ENCODE data around the gene KANSL1L. TPM values are rescaled to one million over a fixed set of nuclear protein-coding genes. Genes with fewer than 3 reads are reported as not detected.

KANSL1L gene, protein sequence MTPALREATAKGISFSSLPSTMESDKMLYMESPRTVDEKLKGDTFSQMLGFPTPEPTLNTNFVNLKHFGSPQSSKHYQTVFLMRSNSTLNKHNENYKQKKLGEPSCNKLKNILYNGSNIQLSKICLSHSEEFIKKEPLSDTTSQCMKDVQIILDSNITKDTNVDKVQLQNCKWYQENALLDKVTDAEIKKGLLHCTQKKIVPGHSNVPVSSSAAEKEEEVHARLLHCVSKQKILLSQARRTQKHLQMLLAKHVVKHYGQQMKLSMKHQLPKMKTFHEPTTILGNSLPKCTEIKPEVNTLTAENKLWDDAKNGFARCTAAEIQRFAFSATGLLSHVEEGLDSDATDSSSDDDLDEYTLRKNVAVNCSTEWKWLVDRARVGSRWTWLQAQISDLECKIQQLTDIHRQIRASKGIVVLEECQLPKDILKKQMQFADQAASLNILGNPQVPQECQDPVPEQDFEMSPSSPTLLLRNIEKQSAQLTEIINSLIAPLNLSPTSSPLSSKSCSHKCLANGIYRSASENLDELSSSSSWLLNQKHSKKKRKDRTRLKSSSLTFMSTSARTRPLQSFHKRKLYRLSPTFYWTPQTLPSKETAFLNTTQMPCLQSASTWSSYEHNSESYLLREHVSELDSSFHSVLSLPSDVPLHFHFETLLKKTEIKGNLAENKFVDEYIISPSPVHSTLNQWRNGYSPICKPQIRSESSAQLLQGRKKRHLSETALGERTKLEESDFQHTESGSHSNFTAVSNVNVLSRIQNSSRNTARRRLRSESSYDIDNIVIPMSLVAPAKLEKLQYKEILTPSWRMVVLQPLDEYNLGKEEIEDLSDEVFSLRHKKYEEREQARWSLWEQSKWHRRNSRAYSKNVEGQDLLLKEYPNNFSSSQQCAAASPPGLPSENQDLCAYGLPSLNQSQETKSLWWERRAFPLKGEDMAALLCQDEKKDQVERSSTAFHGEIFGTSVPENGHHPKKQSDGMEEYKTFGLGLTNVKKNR
- 17.7 and 32.9 TPM in 2 replicates for total RNA-seq (2014; rRNA removed; shearing (Covaris generic))

DNA sequence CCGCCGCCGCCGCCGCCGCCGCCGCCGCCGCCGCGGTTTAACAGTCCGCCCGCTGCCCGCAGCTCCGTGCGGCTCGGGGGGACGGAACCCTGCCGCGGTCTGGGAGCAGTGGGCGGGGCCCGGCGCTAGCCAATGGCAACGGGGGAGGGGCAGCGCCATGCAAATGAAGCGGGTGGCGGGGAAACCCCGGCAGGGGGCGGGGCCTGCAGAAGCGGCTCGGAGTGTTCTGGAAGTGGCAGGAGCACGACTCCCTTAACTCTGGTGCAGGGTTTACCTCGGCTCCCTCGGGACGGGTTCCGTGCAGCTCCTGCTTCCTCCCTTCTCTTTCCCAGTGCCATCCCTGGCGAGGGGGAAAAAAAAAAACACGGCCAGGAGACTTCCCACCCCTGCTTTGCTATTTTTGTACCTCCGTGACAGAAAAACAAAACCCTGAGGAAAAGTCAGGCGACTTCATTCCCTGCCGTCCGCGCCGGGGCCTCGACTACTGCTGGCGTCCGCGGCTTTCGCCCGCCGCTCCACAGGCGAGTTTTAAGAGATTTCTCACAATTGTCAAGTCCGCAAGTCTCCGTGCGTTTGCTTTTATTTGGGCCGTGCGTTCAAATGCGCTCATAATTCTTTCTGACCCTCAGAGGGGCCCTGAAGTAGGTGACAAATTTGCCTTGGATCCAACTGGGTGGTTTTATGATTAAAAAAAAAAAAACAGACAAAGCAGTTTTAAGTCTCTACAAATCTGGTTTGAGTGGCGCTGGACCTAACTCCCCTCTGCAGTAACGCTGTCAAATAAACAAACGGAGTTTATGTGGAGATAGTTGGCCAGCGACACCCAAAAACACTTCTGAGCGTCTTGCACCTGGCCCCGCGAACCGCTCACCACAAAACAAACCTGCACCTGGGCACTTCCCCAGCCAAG, at the start of gene KANSL1L:
TSS of gene KANSL1L (minus strand) at position 101 of the 910 bp plus-strand sequence. CDS start 16,827 bp downstream, outside the sequence.
- Histone ChIP-seq H3K9me3 (replicated peaks) (no peaks in the 10 kb centered on the region), H3K4me1 (replicated peaks) (peaks cover 25% of the 10 kb centered on the region), H3K27me3 (replicated peaks) (no peaks in the 10 kb centered on the region), H3K36me3 (no peaks in the 10 kb centered on the region), H3K4me3 (peak within 1 kb of the TSS; percentile 90), H3K27ac (peak within 1 kb of the TSS; percentile 99)
- DNase-seq (ENCODE audit: low read depth in 1 of 2, low spot score in 2 of 2) = peak; percentile 92 to 98

DNA sequence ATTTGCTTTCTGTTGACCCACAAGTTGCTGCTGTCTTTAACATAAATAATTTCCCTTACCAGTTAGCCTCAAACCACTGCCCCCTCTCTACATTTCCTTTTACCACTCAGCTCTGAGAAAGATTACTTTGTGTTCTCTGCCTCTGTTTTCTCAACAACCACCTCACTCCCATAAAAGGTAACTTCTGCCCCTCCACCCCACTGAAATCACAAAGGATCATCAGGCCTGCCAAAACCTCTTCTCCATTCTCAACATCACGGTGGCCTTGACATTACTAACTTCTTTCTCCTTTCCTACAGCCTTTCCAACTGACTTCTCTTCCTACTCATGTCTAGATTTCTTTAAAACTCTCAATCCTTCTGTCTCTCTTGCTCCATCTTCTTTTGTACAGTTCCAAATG, 43.9 kb upstream of the KANSL1L start:
- Histone ChIP-seq H3K9me3 (replicated peaks) (no peaks in the 10 kb centered on the region), H3K27me3 (replicated peaks) (peaks cover under 1% of the 10 kb centered on the region; the same call in 1 of the 2 replicates), H3K27ac (no peak overlapping the region), H3K4me3 (no peak overlapping the region), H3K36me3 (no peaks in the 10 kb centered on the region), H3K4me1 (replicated peaks) (no peaks in the 10 kb centered on the region)
- no peak for DNase-seq (ENCODE audit: low read depth in 1 of 2, low spot score in 2 of 2)

DNA sequence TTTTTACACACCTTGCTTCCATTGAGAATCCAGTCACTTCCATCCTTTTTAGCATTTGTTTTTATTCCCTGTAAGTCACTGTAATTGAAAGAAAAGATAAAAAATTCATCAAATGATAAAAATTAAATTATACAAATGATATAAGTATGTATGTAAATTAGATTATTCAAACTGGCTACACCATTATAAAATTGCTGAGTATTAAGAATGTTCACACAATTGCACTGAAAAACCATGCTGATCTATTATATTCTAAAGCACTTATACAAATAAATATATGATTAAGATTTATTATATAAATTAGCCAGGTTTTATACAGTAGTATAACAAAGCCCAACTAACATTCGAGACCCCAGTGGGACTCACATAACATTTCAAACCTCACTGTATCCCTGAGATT, 39.0 kb upstream of the KANSL1L start:
- H3K27ac ChIP-seq = no peak overlapping the region
- no peak overlapping the region for H3K4me3 ChIP-seq
- no peaks in the 10 kb centered on the region for H3K27me3 ChIP-seq (replicated peaks)
- no peaks in the 10 kb centered on the region for H3K36me3 ChIP-seq
- H3K4me1 ChIP-seq (replicated peaks) = no peaks in the 10 kb centered on the region
- no peak for DNase-seq (ENCODE audit: low read depth in 1 of 2, low spot score in 2 of 2)
- no peaks in the 10 kb centered on the region for H3K9me3 ChIP-seq (replicated peaks)

DNA sequence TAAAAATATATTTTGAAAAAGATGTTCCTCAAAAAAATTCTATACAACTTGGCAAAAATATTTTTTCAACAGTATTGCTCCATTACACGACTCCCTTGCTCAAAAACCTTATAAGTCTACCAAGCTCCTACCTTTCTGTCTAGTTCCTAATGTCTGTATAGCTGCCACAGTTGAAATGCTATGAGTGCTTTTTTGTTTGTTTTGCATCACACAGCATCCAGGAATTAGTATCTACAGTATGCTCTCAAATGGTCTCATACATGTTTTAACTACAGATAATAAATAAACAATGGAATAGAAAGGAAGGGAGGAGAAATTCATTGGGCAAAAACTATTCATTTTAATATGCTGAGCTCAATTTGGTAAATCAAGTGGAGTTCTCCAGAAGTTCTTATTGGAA, 36.7 kb upstream of the KANSL1L start:
- Histone ChIP-seq H3K9me3 (replicated peaks) (no peaks in the 10 kb centered on the region), H3K27ac (no peak overlapping the region), H3K27me3 (replicated peaks) (no peaks in the 10 kb centered on the region), H3K36me3 (no peaks in the 10 kb centered on the region), H3K4me1 (replicated peaks) (no peaks in the 10 kb centered on the region), H3K4me3 (no peak overlapping the region)
- no peak for DNase-seq (ENCODE audit: low read depth in 1 of 2, low spot score in 2 of 2)

DNA sequence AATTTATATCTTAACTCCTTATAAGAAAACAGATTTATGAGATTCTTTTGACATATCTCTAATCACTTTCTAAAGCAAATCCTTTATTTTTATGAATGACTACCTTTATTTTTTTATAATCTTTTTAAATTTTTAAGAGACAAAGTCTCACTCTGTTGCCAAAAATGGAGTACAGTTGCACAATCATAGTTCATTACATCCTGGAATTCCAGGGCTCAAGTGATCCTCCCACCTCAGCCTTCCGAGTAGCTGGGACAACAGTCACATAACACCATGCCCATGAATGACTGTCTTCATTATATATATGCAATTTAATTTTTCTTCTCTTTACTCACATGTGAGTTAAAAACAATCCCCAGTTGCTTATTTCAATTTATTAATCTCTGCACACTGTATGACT, 32.3 kb upstream of the KANSL1L start:
- DNase-seq (ENCODE audit: low read depth in 1 of 2, low spot score in 2 of 2) = no peak
- H3K9me3 ChIP-seq (replicated peaks) = no peaks in the 10 kb centered on the region
- H3K27me3 ChIP-seq (replicated peaks) = no peaks in the 10 kb centered on the region
- no peak overlapping the region for H3K27ac ChIP-seq
- H3K4me1 ChIP-seq (replicated peaks) = no peaks in the 10 kb centered on the region
- no peaks in the 10 kb centered on the region for H3K36me3 ChIP-seq
- H3K4me3 ChIP-seq = no peak overlapping the region

DNA sequence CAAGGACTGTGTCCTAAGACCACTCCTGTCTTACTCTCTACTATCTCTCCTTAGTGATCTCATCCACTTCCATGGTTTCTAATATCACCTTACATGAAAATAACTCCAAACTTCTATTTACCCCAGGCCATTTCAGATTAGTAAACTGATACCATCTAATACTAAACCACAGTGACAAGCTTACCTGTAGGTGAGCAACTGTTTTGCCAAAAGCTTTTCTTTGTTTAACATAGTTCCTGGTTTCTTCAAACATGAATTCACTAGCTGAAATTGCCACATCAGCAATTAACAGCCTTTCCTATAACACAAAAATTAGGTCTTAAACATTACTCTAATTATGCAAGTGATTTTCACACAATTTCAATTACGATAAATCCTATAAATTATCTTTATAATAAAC, 31.9 kb upstream of the KANSL1L start:
- Histone ChIP-seq H3K27ac (no peak overlapping the region), H3K27me3 (replicated peaks) (no peaks in the 10 kb centered on the region), H3K4me1 (replicated peaks) (no peaks in the 10 kb centered on the region), H3K9me3 (replicated peaks) (no peaks in the 10 kb centered on the region), H3K4me3 (no peak overlapping the region), H3K36me3 (no peaks in the 10 kb centered on the region)
- no peak for DNase-seq (ENCODE audit: low read depth in 1 of 2, low spot score in 2 of 2)

DNA sequence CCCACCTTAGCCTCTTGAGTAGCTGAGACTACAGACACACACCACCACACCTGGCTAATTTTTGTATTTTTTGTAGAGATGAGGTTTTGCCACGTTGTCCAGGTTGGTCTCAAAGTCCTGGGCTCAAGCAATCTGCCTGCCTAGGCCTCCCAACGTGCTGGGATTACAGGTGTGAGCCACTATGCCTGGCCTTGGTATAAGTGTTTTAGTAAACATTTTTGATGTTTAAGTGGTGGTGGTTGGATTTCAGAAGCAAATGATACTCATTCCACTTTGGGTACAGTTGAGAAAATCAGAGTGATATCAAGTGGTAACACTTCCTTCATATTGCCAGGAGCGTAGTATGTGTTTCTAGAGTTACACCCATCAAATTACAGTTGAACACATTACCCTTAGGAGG, 28.6 kb upstream of the KANSL1L start:
- H3K27me3 ChIP-seq (replicated peaks) = no peaks in the 10 kb centered on the region; the same call in 1 of the 2 replicates
- H3K36me3 ChIP-seq = no peaks in the 10 kb centered on the region
- no peak for DNase-seq (ENCODE audit: low read depth in 1 of 2, low spot score in 2 of 2)
- no peaks in the 10 kb centered on the region for H3K9me3 ChIP-seq (replicated peaks)
- no peak overlapping the region for H3K4me3 ChIP-seq
- H3K27ac ChIP-seq = no peak overlapping the region
- H3K4me1 ChIP-seq (replicated peaks) = no peaks in the 10 kb centered on the region

DNA sequence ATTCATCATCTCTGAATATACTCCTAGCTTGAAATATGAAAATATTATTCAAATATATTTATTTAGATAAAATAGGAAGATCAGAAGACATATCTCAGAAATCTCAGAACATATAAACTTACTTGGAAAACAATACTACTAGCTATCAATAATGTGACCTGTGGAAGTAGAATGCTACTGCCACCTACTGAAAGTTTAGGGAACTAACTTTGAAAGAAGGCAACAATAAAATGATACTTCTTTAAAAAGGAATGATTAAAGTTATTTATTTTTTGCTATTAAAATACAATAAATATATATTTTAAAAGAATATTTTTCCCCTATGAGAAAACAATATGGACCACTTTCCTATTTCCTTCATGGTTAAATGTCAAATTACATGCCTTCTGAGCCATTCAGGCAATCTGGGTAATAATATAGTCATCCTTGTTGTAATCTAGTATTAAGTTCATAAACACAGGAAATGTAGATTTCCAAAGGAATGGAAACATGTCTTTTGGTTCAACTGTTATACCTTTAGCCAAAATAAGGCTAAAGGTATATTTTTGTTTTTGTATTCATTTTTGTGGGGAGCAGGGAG, 28.1 kb upstream of the KANSL1L start:
- H3K4me1 ChIP-seq (replicated peaks) = no peaks in the 10 kb centered on the region
- H3K9me3 ChIP-seq (replicated peaks) = no peaks in the 10 kb centered on the region
- no peak for DNase-seq (ENCODE audit: low read depth in 1 of 2, low spot score in 2 of 2)
- no peaks in the 10 kb centered on the region for H3K36me3 ChIP-seq
- H3K27me3 ChIP-seq (replicated peaks) = peaks cover under 1% of the 10 kb centered on the region; the same call in 1 of the 2 replicates
- H3K4me3 ChIP-seq = no peak overlapping the region
- H3K27ac ChIP-seq = no peak overlapping the region

DNA sequence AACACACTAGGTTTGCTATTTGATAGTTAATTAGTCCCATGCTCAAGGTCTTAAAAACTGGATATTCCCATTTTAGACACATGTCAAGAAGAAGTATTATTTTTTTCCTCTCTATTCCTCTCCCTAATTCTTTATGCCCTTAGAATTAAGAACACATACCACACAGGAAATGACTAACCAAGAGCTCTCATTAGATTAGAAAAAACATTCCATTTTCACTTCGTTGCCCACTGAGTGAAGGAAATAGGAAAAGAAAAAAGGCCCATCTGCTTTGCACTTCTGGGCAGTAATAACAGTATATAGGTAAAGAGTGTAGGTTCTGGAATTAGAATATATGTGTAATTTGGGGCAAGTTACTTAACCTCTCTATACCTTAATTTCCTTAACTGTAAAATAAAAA, 27.1 kb upstream of the KANSL1L start:
- Histone ChIP-seq H3K9me3 (replicated peaks) (no peaks in the 10 kb centered on the region), H3K4me3 (no peak overlapping the region), H3K27me3 (replicated peaks) (peaks cover 7% of the 10 kb centered on the region; the same call in 1 of the 2 replicates), H3K36me3 (no peaks in the 10 kb centered on the region), H3K27ac (no peak overlapping the region), H3K4me1 (replicated peaks) (no peaks in the 10 kb centered on the region)
- DNase-seq (ENCODE audit: low read depth in 1 of 2, low spot score in 2 of 2) = no peak

DNA sequence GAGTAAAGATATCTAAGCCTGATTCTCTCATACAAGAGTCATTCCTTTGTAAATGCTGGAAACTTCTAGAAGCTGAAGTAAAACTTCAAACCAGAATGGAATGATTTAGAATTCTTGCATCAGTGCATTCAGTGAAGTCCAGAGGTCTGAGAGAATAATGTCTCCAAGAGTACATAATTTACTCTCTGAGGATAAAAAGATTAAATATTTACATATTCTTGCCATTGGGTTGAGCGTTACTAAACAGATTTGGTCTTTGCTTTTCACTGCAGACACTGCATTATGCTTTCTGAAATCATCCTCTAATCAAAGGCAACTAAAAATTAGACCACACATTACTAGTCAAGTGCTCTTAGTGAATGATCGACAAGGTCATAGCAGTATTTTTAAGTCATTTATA, 26.5 kb upstream of the KANSL1L start:
- no peak overlapping the region for H3K4me3 ChIP-seq
- DNase-seq (ENCODE audit: low read depth in 1 of 2, low spot score in 2 of 2) = no peak

DNA sequence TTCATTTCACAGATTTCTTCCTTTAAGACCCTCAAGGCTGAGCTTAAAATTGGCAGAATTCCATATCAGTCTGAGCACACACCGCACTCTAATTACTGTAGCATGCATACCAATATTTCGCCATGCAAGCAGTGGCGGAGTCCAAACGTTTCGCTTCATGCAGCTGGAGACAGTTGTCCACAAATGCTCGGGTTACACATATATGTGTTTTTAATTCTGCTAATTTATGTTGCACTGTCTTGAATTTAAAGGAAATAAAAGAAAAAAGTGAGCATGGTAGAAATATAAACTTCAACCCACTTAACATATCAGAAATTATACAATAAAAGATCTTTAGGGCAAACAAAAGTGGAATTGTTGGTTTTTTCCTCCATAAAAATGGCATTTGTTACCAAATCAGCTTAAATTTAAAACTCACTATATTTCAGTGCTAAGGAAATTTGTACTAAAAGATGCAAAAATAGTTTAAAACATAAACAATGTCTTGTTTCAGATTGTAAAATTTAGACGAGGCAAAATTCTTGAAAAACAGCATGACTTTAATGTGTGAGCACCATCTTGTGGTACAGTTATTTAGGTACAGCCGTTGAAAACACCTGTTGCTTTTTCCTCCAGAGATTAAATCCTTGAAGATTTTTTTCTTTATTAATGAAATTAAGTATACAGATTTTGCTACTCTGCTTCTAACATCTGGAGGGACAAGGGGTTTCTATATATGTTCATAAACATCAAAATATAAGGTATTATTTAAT, 24.1 kb upstream of the KANSL1L start:
- Histone ChIP-seq H3K4me1 (replicated peaks) (no peaks in the 10 kb centered on the region), H3K4me3 (no peak overlapping the region), H3K27me3 (replicated peaks) (peaks cover 7% of the 10 kb centered on the region), H3K27ac (no peak overlapping the region), H3K36me3 (no peaks in the 10 kb centered on the region), H3K9me3 (replicated peaks) (no peaks in the 10 kb centered on the region)
- DNase-seq (ENCODE audit: low read depth in 1 of 2, low spot score in 2 of 2) = peak in 1 of 2 experiments; percentile 18

More for the DNA sequence above, 26.5 kb upstream of the KANSL1L start:
- Histone ChIP-seq H3K36me3 (no peaks in the 10 kb centered on the region), H3K27me3 (replicated peaks) (peaks cover 7% of the 10 kb centered on the region; the same call in 1 of the 2 replicates), H3K27ac (no peak overlapping the region), H3K9me3 (replicated peaks) (no peaks in the 10 kb centered on the region), H3K4me1 (replicated peaks) (no peaks in the 10 kb centered on the region)

DNA sequence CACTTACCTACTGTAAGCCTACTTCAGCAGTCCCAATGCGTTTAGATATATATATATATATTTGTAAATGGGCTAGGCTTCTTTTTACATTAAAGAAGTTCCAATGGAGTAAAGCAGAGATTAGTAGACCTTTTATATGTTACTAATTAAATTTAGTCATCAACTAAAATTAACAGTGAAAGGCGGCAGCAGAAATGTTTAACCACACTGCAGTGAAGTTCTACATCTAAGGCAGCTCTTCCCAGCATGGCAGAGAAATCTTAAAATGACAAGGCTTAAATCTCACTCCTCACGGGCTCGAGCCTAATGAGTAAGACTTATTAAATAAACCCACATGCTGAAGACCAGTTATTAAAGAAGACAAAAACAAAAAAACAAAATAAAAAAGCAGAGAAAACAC, 19.1 kb upstream of the KANSL1L start:
- Histone ChIP-seq H3K4me1 (replicated peaks) (no peaks in the 10 kb centered on the region), H3K27me3 (replicated peaks) (peaks cover 7% of the 10 kb centered on the region), H3K36me3 (no peaks in the 10 kb centered on the region), H3K9me3 (replicated peaks) (no peaks in the 10 kb centered on the region), H3K4me3 (no peak overlapping the region), H3K27ac (no peak overlapping the region)
- no peak for DNase-seq (ENCODE audit: low read depth in 1 of 2, low spot score in 2 of 2)

All from SJSA1 (cell line).